DND-41 (cell line): Measurements from ENCODE around the gene LENG9.

ENCODE experiments used
- CTCF ChIP-seq: IDR thresholded peaks from 2 replicates; pipeline ENCODE4 v1.5.1; 2012; ENCODE audit warnings: borderline replicate concordance, low read length, moderate library complexity, mild to moderate bottlenecking; ENCODE audit not compliant: poor library complexity, severe bottlenecking; ENCODE audit errors: extremely low read depth
- EZH2 ChIP-seq: IDR thresholded peaks from 3 replicates; pipeline ENCODE4 v1.6.1; 2012; ENCODE audit warnings: borderline replicate concordance, low read depth, mild to moderate bottlenecking, moderate library complexity, low read length, inconsistent platforms; ENCODE audit not compliant: severe bottlenecking

DNA sequence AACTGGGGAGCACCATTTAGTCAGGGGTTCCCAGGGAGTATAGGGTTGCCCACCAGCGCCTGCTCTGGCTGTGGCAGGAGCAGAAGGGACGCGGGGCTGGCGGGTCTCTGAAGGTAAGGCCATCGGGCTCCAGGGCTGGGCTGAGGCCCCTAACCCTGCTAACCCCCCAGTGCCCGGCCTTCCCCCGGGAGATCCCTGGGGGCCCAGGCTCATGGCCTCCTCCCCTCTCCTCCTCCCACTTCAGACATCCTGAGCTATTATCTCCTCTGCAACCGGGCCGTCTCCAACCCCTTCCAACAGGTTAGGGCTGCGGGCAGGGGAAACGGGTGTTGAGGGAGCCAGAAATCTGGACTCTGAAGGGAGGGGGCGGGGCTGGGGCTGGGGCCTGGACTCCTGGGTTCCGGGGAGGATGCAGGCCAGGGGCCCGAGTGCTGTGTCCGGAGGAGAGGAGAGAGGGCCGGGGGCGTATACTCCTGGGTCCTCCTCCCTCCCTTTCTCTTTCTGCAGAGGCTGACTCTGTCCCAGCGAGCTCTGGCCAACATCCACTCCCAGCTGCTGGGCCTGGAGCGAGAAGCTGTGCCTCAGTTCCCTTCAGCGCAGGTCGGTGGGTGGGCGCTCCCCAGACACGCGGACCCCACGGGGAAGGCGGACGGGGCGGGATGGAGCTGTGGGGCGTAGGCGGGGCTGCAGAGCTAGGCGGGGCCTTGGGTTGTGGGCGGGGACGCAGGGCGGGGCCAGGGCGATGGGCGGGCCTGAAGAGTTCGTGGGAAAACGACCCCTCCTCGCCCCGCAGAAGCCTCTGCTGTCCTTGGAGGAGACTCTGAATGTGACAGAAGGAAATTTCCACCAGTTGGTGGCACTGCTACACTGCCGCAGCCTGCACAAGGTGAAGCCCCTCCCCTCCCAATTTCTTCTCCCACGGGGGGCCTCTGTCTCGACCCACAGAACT is 33.0 kb downstream of the LENG9 start:
- TF ChIP-seq CTCF (peak; percentile 56), EZH2 (no peak)
